ENCODE measurements around the gene SREBF2.
"Not testable (repeated sequence)": the region's sequence is repeated elsewhere in the genome, so short reads cannot be mapped to it uniquely, and the experiment has no call there.

SREBF2 gene

DNA sequence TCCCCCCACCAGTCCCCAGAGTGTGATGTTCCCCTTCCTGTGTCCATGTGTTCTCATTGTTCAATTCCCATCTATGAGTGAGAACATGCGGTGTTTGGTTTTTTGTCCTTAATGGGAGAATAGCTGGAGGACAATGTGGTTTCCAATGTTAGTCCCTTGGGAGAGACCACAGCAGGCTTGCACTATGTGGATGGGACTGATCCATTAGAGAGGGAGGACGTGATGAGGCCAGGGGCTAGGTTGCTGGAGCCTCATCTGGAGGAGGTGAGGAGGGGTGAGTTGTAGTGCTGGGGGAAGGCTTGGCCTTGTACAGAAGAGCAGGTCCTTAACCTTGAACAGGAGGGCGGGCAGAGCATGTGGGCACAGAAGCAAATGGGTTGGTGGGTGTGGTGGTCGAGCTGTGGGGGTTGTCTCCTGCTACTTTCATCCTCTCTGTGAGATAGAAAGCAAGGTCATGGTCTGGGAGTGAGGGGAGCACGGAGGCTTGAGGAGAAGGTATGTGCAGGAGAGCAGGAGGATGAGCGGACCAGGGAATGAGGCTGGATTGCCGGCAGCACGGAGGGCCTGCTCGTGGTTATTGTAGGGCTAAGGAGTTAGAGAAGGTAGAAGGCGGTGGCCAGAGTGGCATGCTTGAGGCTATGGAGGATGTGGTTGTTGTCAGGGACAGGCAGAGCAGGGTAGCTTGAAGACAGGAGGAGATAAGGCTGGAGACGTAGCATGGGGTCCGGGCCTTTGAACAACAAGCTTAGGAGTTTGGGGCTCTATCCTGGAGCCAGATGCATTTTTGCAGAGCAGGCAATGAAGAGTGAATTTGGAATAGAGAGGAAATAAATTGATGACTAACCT lies 11.2 kb upstream of the SREBF2 start:
- DNase-seq, result peak; percentile 40

GRCh38 chr22:41822317-41823057 lies 10.4 kb upstream of the SREBF2 start:
- no peak for DNase-seq

DNA sequence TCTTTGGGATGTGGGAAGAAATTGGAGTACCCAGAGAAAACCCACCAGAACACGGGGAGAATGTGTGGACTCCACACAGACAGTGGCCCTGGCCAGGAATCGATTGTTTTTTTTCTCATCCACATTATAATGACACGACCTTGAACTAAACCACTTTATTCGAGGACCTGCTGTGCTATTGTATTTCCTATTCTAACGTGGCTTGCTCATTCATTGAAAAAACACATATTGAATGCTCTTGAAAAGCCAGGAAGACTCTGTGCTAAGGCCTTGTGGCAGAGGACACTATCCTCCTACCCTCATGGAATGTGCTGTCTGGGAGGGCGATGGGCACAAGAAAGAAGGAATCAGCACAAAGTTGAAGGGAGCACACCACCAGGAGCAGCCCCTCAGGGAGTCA lies 9.1 kb upstream of the SREBF2 start:
- no peak for DNase-seq

GRCh38 chr22:41825376-41825775 lies 7.5 kb upstream of the SREBF2 start:
- DNase-seq, result no peak

GRCh38 chr22:41826021-41826420 lies 6.9 kb upstream of the SREBF2 start:
- DNase-seq, result no peak

- DNase-seq, result peak; percentile 56
Observed at GRCh38 chr22:41826430-41827383, 6.2 kb upstream of the SREBF2 start.

- DNase-seq, result no peak
Observed at GRCh38 chr22:41827671-41828070, 5.2 kb upstream of the SREBF2 start.

DNA sequence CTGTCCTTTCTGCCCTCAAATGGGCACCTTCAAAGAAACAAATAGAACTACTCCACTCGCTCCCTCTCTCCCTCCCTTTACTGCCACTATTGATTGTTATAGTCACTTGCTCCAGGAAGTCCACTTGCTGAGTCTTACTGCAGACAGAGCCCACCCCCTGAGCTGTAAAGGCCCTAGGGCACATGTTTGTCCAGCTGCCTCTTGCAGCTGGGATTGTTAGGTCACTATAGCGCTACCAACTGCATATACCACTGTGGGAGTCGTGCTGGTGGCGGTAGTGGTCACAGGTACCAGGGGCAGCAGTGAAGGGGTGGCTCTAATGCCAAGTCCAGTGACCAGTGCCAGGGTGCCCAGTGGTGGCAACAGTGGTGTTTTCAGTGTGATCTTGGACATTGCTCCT lies 4.4 kb upstream of the SREBF2 start:
- no peak for DNase-seq

DNA sequence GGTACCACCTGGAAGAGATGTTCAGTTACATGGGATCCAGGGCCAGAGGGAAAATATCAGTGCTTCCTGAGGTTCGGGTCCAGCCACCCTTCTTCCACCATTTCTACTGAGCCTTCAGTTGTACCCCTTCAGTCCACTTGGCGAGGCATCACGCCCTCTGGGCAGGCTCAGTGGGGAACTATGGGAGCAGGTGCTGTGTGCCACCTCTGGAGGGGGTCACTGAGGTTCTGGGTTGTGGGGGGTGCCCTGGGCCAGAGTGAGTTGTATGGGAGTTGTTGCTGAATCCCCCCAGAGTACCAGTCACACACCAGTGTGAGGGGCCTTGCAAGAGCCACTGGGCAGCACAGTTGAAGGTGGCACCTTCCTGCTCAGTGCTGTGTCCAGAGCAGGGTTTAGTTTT lies 2.7 kb upstream of the SREBF2 start:
- no peak for DNase-seq

- no peak for DNase-seq
Observed at GRCh38 chr22:41831383-41831782, 1.5 kb upstream of the SREBF2 start.

DNA sequence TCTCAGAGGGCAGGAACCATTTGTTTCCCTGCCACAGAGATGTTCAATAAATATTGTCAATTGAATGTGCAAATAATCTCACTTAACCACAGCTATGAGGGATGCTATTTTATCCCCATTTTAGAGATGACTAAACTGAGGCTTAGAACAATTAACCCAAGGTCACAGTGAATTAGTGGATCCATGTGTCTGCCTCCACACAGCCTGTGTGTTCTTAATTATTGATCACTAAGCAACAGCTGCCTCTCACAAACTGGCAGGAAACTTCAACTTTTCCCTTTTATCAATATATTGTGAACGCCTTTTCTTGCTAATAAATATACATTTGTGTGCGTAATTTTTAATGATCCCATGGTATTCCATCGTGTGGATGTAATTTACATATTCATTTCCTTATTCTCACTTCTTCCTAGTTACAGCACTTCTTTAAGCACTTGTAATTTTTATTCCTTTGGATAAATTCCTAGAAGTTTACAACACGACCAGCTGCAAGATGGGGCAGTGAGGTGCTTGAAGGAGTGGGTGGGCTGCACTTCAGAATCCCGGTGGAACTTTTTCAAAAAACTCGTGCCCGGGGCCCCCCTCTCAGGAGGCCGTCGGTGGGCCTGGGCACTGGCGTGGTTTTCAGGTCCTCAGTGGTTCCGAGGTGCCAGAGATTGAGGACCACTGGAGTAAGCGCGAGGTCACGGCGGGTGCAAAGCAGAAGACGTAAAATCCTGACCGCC lies 915 bp upstream of the SREBF2 start:
- DNase-seq, result no peak

DNA sequence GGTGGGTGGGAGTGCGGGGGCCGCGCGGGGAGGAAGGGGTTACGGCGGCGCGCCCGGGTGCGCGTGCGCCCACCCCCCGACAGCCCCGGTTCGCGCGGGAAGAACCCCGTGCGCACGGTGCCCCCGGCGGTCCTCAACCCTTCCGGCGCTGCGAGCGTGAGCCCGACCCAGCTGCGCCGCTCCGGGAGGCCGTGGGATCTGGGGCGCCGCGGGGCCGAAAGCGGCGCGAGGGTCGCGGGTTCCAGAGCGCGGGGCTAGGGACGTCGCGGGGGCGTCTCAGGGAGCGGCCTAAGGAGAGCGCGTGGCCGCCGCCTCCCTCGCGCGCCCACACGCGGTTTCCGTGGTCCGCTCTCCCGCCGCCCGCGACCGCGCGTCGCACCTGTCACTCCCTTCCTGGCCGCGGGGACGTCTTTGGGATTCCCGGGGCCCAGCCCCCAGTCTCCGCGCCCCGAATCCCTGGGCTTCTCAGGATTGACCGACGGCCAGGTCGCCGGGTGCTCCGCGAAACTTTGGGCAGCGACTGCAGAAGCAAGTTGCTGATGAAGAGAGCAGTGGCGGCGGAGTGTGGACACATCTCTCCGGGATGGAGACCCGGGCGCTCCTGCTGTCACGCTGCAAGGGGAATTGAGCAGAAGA lies 582 bp downstream of the SREBF2 start:
- DNase-seq, result peak; percentile 85

- DNase-seq, result no peak
Observed at GRCh38 chr22:41834005-41834944, 1.4 kb downstream of the SREBF2 start.

DNA sequence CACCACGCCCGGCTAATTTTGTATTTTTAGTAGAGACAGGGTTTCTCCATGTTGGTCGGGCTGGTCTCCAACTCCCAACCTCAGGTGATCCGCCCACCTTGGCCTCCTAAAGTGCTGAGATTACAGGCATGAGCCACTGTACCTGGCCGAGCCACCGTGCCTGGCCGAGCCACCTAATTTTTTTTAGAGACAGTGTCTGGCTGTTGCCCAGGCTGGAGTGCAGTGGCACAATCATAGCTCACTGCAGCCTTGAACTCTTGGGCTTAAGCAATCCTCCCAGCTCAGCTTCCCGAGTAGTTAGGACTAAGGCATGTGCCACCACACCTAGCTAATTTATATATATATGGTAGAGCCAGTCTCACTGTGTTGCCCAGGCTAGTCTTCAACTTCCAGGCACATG lies 2.6 kb downstream of the SREBF2 start:
- DNase-seq, result not testable (repeated sequence)

DNA sequence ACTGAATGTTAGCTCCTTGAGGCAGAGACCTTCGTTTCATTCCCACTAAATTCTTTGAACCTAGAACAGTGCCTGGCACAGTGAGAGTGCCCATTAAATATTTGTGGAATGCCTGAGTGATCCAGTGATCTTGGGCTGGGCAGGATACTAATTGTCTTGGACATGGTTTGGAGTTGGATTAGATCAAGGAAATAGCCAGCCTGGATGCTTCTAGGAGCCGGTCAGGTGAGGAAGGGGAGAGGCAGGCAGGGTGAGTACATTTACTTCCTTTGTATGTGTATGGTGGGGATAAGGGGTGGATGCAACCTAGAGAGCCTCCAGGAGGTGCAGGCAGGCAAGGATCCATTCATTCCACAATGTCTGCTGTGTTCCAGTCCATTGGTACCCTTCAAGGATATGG lies 3.6 kb downstream of the SREBF2 start:
- DNase-seq, result no peak

DNA sequence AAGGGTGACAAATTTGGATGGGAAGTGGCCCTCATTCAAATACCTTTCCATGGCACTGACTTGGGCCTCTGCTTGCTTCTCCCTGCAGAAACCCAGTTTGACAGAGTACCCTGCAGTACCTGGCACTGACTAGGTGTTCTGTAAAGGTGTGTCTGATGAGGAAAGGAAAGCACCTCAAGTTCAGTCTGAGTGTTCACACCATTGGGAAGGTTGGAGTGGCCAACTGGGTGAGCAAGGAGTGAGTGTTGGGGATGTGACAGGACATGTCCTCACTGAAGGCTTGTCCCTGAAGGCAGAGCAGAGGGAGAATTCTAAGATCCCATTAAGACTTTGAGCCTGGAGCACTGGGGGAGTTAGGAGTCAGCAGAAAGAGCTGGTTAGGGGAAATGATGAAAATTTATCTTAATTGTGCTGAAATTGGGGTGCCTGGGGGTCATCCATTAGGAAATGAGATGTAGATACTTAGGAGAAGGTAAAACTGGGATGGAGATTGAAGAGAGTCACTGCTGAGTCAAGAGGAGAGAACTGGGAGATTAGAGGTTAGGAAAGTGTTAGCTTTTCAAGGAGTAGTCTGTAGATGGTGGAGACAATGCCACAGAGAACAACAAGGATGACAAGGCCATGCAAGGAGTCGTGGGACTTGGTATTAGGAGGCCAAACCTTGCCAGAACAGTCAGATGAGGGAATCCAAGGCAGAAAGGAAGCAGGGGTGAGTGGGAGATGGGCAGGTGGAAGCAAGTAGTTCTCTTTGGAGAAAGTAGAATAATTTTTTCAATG lies 6.1 kb downstream of the SREBF2 start:
- no peak for DNase-seq

- no peak for DNase-seq
Observed at GRCh38 chr22:41840216-41840615, 7.3 kb downstream of the SREBF2 start.

- no peak for DNase-seq
Observed at GRCh38 chr22:41841085-41841712, 8.3 kb downstream of the SREBF2 start.
